Hematopoietic multipotent progenitor cell treated with erythropoietin and hydrocortisone succinate and interleukin-3 and kit ligand, for 4 days (in vitro differentiated cells): ENCODE measurements around the gene PARD3B.

ENCODE experiments used
- DNase-seq: peaks from one replicate; pipeline ENCODE4 v3.0.0-alpha.2; 2015

PARD3B gene

DNA sequence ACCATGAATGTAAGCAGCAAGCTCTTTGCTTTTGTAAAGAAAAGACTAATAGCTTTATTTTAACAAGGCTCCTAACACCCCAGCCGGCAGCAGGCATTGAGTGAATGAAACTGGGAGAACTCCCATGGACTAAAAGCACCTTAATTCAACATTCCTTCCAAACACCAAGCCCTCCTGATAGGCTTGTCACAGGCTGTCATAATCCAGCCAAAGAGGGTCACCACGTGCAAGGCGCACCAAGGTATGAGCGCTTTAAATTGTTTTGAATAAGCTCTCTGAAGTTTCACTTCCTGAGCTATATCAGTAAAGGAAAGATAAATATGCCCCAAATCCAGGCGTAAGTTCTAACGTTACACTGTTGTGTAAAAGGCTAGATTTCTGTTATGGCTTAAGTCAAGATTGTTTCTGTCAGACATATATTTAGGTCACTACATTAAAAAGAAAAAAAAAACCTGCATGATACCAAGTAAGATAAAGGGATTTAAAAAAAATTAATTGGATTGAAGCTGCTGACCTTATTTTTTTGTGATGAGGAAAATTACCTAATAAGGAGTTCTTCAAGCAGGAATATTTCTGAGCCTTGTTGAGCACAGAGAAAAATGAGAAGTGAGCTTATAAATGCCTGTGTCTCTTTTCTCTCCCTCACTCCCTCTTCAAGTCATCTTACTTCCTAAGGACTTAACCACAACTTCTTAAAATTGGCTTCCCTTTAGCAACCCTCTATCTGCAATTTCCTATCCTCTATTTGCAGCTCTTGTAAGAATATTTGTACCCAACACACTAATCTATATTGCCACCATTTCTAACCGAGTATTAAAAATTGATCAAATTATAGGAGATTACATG, 1000.9 kb downstream of the PARD3B start:
- DNase-seq: peak; percentile 39

- no peak for DNase-seq
These were observed 1010.4 kb downstream of the PARD3B start for GRCh38 chr2:205555566-205556230.

DNA sequence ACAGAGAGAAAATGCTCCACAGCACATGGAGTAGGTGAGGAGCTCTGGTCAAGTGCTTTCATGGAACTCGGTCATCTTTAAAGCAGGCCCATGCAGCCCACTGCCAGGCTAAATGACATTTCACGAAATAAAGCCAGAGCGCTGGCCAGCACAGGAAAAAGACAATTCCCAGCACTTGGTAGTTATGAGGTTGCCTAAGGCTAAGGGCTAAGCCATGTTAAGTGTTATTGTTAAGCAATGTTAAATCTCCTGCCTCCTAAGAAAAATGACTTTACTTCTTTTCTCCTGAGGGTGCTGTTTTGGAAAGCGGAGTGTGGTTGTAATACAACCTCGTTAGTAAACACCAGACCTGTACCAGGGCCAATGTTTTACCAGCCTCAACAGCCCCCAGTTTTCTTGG, 1011.1 kb downstream of the PARD3B start:
- DNase-seq: no peak

- DNase-seq: no peak
These were observed 1011.7 kb downstream of the PARD3B start for GRCh38 chr2:205556841-205557539.

- DNase-seq: no peak
These were observed 1012.6 kb downstream of the PARD3B start for GRCh38 chr2:205557873-205558272.

GRCh38 chr2:205561441-205561840, 1016.2 kb downstream of the PARD3B start:
- no peak for DNase-seq

DNA sequence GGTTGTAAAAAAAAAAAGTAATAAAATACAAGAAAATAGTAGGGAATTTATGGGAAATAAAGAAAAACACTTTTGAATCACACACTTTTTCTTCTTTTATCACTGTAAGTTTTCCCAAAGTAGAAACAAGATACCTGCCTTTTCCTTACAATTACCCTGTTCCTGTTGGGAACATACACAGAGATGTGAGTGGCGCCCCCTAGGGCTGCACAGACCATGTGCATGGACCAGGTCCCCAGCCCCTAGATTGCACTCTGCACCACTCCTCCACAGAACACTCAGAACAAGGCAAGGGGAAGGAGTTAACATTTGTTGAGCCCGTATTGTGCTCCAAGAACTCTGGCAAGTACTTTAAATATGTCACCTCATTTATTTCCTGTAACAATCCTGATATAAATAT, 1018.4 kb downstream of the PARD3B start:
- peak; percentile 58 for DNase-seq

GRCh38 chr2:205564346-205565141, 1019.3 kb downstream of the PARD3B start:
- peak; percentile 5 for DNase-seq

- no peak for DNase-seq
These were observed 1019.9 kb downstream of the PARD3B start for GRCh38 chr2:205565142-205565522.

DNA sequence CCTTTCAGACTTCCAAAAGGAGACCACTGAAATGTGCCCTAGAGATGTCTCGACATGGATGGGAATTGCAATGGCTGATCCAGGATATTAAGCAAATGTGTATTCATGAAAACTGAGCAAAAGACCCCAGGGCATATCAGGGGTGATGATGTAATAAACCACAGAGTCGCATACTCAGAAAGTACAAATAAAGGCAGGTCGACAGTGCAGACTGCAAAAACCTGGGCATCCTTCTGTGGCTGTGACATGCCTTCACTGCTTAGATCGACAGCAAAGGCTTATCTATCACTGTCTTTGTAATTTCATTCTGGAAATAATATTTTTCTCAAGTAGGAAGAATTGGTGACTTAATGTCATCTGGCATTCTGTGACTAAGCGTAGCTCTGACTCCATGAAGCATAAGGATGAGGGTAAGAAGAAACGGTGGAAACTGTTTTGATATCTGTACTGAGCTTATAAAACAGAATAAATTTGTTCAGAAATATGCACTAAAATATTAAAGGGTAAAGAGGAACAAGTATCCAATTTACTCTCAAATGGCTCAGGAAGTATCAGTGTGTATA, 1021.4 kb downstream of the PARD3B start:
- no peak for DNase-seq

GRCh38 chr2:205568620-205569019, 1023.3 kb downstream of the PARD3B start:
- DNase-seq: no peak

DNA sequence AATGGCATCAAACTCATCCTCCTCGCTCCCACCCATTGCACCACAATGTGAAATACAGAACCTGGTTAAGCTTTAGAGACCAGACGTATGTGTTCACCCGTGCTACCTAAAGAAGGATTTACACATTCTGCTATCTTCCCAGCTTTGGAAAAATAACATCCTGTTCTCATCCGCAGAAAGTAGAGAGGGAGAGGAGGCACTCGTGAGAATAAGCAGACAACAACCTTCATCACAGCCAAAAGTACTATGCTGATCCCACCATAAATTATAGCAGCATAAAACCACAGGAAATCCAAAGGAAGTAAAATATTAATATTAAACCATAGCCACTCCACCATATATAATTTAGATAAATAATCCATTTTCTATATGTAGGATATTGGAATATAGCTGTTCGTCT, 1025.4 kb downstream of the PARD3B start:
- no peak for DNase-seq

GRCh38 chr2:205571360-205571959, 1026.2 kb downstream of the PARD3B start:
- no peak for DNase-seq

- DNase-seq: no peak
These were observed 1028.7 kb downstream of the PARD3B start for GRCh38 chr2:205574001-205574400.

GRCh38 chr2:205579335-205579734, 1034.1 kb downstream of the PARD3B start:
- no peak for DNase-seq

- no peak for DNase-seq
These were observed 1035.1 kb downstream of the PARD3B start for GRCh38 chr2:205580212-205580987.

DNA sequence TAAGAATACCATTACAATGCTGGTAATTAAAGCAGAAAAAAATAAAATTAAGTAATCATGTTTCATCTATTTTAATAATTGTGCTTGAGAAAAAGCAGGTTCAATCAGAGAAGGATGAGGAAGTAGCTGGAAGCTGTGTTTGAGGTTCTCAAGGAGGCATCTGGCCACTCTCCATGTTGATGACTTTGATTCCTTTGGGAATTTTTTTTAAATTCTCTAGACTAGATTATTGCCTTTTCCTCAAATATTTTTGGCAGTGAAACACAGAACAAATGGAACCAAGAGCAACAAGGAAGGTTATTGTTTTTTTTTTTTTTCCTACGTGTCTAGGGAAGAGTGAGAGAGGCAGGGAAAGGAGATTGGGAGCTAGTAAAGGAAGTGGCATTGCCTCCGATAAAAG, 1037.1 kb downstream of the PARD3B start:
- DNase-seq: no peak

DNA sequence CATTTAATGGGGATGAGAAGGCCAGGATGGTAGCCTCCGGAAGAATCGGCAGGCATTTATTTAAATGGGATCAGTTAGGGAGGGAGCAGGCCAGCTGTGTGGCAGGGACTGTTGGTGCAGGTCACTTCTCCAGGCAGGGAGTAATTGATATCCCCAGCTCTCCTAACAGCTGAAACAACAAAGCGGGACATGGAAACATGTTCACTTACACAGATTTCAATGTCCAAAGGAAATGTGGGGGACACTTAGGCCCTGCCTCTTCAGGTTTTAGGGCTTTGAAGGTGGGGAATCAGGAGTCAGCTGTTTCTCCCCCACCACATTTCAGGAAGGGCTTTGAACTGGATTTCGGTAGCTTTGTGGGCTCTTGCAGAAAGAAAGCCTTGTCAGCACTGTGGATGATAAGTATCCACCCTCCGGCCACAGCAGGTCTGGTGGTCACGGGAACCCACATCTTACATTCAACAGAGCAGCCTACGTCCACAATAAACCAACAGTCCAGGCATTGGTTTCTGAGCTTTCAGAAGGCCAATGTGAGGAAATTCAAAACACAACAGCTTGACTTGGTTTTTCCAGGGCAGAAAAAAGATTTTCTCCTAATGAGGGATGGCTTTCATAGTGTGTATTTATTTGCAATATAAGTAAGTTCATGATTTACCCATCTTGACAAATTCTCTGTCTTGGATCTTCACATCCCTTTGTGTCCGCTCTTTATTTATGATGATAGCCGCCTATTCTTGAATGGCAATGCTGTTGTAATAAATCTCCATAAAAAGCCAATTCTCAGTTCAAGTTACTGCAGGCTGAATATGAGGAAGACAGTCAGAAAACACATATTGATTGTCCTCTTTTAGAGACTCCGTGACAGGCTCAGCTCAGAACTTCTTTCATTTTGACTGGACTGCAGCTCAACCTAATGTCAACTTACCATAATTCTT, 1040.4 kb downstream of the PARD3B start:
- no peak for DNase-seq

DNA sequence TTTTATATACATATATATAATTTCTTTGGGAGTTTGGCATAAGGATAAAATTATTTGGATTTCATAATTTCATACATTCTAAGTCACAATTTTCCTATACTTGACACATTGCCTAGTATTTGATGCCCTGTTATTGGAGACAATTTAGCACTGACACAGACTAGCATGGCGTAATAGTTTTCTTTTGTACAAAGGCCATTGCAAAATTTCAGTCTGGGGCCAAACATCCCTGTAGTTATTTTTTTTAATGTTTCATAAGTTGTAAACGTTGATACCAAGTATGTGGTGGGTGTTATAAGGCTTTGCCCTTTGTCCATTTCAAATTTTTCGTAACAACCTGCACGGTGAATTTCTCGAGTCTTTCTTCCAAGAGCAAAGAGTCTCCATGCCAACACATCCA, 1041.4 kb downstream of the PARD3B start:
- DNase-seq: no peak

DNA sequence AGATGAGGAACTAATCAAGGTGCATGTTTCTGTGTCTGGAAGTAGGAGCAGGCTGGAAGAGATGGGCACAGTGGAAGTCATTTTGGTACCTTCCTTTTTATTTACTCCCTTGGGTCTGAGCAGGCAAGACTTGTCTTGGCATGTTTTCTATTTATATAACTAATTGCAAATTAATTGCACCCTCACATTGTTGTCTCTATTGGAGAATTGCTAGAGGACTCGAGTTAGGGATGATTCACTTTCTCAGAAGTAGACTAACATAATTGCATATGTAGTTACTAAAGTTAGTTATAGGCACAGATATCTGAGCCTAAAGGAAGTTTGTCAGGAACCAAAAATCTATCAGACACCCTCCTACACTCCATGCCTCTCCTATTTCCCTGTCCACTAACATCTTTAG, 1044.2 kb downstream of the PARD3B start:
- DNase-seq: no peak
